Neural progenitor cell (in vitro differentiated cells): Measurements from ENCODE around the gene FAM124A.

Experiments used
- CTCF ChIP-seq: fragments of 200-600 bp; sonication (generic); IDR thresholded peaks from 2 replicates; pipeline ENCODE4 v1.5.1; 2017; ENCODE audit warnings: antibody characterized with exemption, mild to moderate bottlenecking
- EZH2 ChIP-seq: fragments of 200-600 bp; sonication (generic); IDR thresholded peaks from 2 replicates; pipeline ENCODE4 v1.6.1; 2017; ENCODE audit warnings: antibody characterized with exemption, mild to moderate bottlenecking, moderate library complexity
- EZH2phosphoT487 ChIP-seq: fragments of 200-600 bp; sonication (generic); IDR thresholded peaks from 2 replicates; pipeline ENCODE4 v1.6.1; 2017; ENCODE audit warnings: antibody characterized with exemption

- TF ChIP-seq CTCF: no peak
- TF ChIP-seq EZH2phosphoT487: no peak
- TF ChIP-seq EZH2: no peak
Measured at GRCh38 chr13:51207881-51208280, 14.3 kb upstream of the FAM124A start.
